OCI-LY1 (cell line): ENCODE results near the gene CRIM1.

Source experiments
- H2AFZ ChIP-seq: fragments of 200-600 bp; sonication (generic), shearing (Covaris generic); 2 replicates; pipeline ENCODE4 v1.6.0; 2014; ENCODE audit warnings: antibody characterized with exemption, mild to moderate bottlenecking, low read length
- H3F3A ChIP-seq: fragments of 200-600 bp; sonication (generic), shearing (Covaris generic); 2 replicates; pipeline ENCODE4 v1.6.0; 2014; ENCODE audit warnings: mild to moderate bottlenecking, antibody characterized with exemption, low read length, moderate library complexity; ENCODE audit not compliant: insufficient read depth
- H3K27ac ChIP-seq: fragments of 200-600 bp; sonication (generic); 2 replicates; pipeline ENCODE4 v1.5.1; 2014; ENCODE audit warnings: low read length, mixed run types, mild to moderate bottlenecking, low read depth; ENCODE audit not compliant: poor library complexity, severe bottlenecking
- H3K27me3 ChIP-seq: fragments of 200-600 bp; sonication (generic); 2 replicates; pipeline ENCODE4 v1.6.0; 2014; ENCODE audit warnings: antibody characterized with exemption, mild to moderate bottlenecking, low read length, moderate library complexity; ENCODE audit not compliant: insufficient read depth
- H3K36me3 ChIP-seq: fragments of 200-600 bp; sonication (generic); 2 replicates; pipeline ENCODE4 v1.6.1; 2014; ENCODE audit warnings: mild to moderate bottlenecking, antibody characterized with exemption, low read length, moderate library complexity, mixed read lengths; ENCODE audit not compliant: insufficient read depth
- H3K4me1 ChIP-seq: fragments of 200-600 bp; sonication (generic); 2 replicates; pipeline ENCODE4 v1.5.1; 2014; ENCODE audit warnings: mild to moderate bottlenecking, low read length, moderate library complexity; ENCODE audit not compliant: insufficient read depth, severe bottlenecking
- H3K4me2 ChIP-seq: fragments of 200-600 bp; sonication (generic), shearing (Covaris generic); 2 replicates; pipeline ENCODE4 v1.6.1; 2014; ENCODE audit warnings: low read length
- H3K4me3 ChIP-seq: fragments of 200-600 bp; sonication (generic); 2 replicates; pipeline ENCODE4 v1.5.1; 2014; ENCODE audit warnings: low read length, low read depth, mild to moderate bottlenecking, mixed read lengths; ENCODE audit not compliant: poor library complexity, severe bottlenecking
- H3K79me2 ChIP-seq: fragments of 200-600 bp; shearing (Covaris generic); 2 replicates; pipeline ENCODE4 v1.6.1; 2016; ENCODE audit warnings: mixed run types, low read length, mixed read lengths; ENCODE audit not compliant: insufficient read depth
- H3K9ac ChIP-seq: fragments of 200-600 bp; sonication (generic), shearing (Covaris generic); 2 replicates; pipeline ENCODE4 v1.6.1; 2014; ENCODE audit warnings: mild to moderate bottlenecking, low read length, mixed read lengths
- H3K9me2 ChIP-seq: fragments of 200-600 bp; sonication (generic), shearing (Covaris generic); 2 replicates; pipeline ENCODE4 v1.6.1; 2014; ENCODE audit warnings: low read depth, mild to moderate bottlenecking, low read length, mixed read lengths
- H3K9me3 ChIP-seq: fragments of 200-600 bp; shearing (Covaris generic); 2 replicates; pipeline ENCODE4 v1.6.1; 2014; ENCODE audit warnings: low read length, mixed read lengths
- H4K20me1 ChIP-seq: fragments of 200-600 bp; sonication (generic), shearing (Covaris generic); 2 replicates; pipeline ENCODE4 v1.6.0; 2016; ENCODE audit warnings: mild to moderate bottlenecking, low read length; ENCODE audit not compliant: insufficient read depth
- CTCF ChIP-seq: fragments of 200-600 bp; sonication (generic), shearing (Covaris generic); IDR thresholded peaks from 2 replicates; pipeline ENCODE4 v1.5.1; 2017; ENCODE audit warnings: mild to moderate bottlenecking, antibody characterized with exemption, low read length, moderate library complexity, mixed read lengths
- EZH2 ChIP-seq: fragments of 200-600 bp; sonication (generic), shearing (Covaris generic); IDR thresholded peaks from 2 replicates; pipeline ENCODE4 v1.8.0; 2017; ENCODE audit warnings: borderline replicate concordance, mixed run types, mild to moderate bottlenecking, antibody characterized with exemption, low read length, moderate library complexity, mixed read lengths

The CRIM1 gene

GRCh38 chr2:36481709-36482108 lies 126.1 kb downstream of the CRIM1 start:
- Histone ChIP-seq H4K20me1 (no peaks in the 10 kb centered on the region), H2AFZ (no peak overlapping the region), H3K9me2 (no peaks in the 10 kb centered on the region), H3K4me3 (no peak overlapping the region), H3K9me3 (no peaks in the 10 kb centered on the region), H3K79me2 (no peaks in the 10 kb centered on the region), H3K27me3 (no peaks in the 10 kb centered on the region), H3K36me3 (no peaks in the 10 kb centered on the region), H3K27ac (no peak overlapping the region), H3K9ac (no peak overlapping the region), H3K4me1 (no peaks in the 10 kb centered on the region), H3F3A (no peaks in the 10 kb centered on the region), H3K4me2 (no peak overlapping the region)
- TF ChIP-seq CTCF, result no peak
- no peak for TF ChIP-seq EZH2

DNA sequence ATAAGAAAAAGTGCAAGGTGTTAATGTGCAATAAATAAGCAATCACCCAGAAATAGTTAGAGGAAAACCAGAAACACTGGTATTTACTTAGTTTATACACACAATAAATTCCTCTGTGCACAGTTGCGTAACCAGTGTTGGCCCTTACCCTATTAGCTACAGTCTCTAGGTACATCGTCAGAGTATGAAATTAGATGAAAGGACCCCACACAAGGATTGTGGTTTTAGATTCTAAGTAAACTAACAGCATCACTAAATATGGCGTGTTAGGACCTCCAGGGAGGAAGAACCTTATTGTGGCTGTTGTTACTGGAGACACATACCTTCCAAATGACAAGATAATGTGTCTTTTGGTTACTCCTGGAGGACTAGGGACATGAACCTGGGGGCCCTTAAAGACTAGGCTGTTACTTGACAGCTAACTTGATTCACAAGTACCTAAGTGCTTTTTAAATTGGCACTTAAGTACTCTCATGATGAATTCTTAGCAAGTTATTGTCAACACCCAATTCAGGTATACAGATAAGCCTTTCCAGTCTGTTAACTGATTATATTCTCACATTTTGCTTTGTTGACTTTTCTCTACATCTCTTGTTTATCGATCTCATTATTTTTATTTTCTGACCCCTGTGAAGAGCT lies 127.1 kb downstream of the CRIM1 start:
- Histone ChIP-seq H4K20me1 (no peaks in the 10 kb centered on the region), H3F3A (no peaks in the 10 kb centered on the region), H3K4me3 (no peak overlapping the region), H3K9ac (no peak overlapping the region), H3K4me2 (no peak overlapping the region), H3K4me1 (no peaks in the 10 kb centered on the region), H3K27me3 (no peaks in the 10 kb centered on the region), H3K9me2 (no peaks in the 10 kb centered on the region), H3K9me3 (no peaks in the 10 kb centered on the region), H3K79me2 (no peaks in the 10 kb centered on the region), H2AFZ (no peak overlapping the region), H3K36me3 (no peaks in the 10 kb centered on the region), H3K27ac (no peak overlapping the region)
- TF ChIP-seq EZH2 (no peak), CTCF (no peak)

DNA sequence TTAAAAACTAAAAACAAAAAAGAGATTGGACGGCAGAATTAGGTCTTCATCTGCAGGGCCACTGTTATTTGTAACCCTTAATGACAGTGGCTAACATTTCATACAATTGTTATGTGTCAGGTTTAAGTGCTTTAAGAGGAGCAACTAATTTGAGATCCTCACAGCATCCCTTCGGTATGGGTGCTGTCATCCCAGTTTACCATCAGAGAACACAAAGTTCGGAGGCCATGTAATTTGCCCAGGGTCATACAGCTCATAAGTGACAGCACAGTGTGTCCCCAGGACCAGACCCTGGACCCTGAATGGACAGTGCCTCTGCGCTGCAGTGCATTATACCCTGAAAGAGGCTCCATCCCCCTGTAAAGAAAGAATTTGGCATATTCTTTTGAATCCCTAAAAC lies 127.7 kb downstream of the CRIM1 start:
- Histone ChIP-seq H3K36me3 (no peaks in the 10 kb centered on the region), H3K79me2 (no peaks in the 10 kb centered on the region), H3K27ac (no peak overlapping the region)

More for the DNA sequence above, 127.7 kb downstream of the CRIM1 start:
- Histone ChIP-seq H3F3A (no peaks in the 10 kb centered on the region), H3K4me2 (no peak overlapping the region), H3K4me3 (no peak overlapping the region), H3K27me3 (no peaks in the 10 kb centered on the region), H2AFZ (no peak overlapping the region), H3K9me2 (no peaks in the 10 kb centered on the region), H3K9me3 (no peaks in the 10 kb centered on the region), H3K9ac (no peak overlapping the region), H4K20me1 (no peaks in the 10 kb centered on the region), H3K4me1 (no peaks in the 10 kb centered on the region)
- TF ChIP-seq EZH2 (no peak), CTCF (no peak)
